A549 (cell line): ENCODE results near the gene MARK3. TPM values are rescaled to one million over a fixed set of nuclear protein-coding genes. Genes with fewer than 3 reads are reported as not detected.

Experiments
- ATAC-seq, 2 experiments: fragments of 200-7000 bp in 1 of 2; fragments of >200 bp in 1 of 2; cut with Nextera tagmentation in 1 of 2; cut with Tn5 transposase in 1 of 2; 3 replicates each; pipeline versions ENCODE4 v1.8.0 to v1.9.1; 2018 to 2020; ENCODE audit warnings: mild to moderate bottlenecking in 1 of 2, moderate library complexity in 1 of 2
- CTCF ChIA-PET: fragments of 300-600 bp; sonication (Branson Sonifier 250); formaldehyde crosslinking; extraction: SDS; loops from one replicate; lab custom pipeline; 2021; ENCODE audit warnings: antibody characterized with exemption, inconsistent platforms; lab: Yijun Ruan, JAX
- POLR2A ChIA-PET: fragments of 350-600 bp; formaldehyde crosslinking; extraction: SDS; loops from one replicate; lab custom pipeline; 2021; ENCODE audit warnings: antibody characterized with exemption, inconsistent platforms; lab: Yijun Ruan, JAX
- DNase-seq, 2 experiments: peaks; one replicate each; pipeline versions ENCODE4 v3.0.0 to v3.0.0-alpha.2; 2011 to 2016; ENCODE audit warnings: low read depth in 1 of 2, low spot score in 1 of 2
- FAIRE-seq: peaks from 2 replicates; lab custom pipeline; 2011; peaks lifted over from hg19 to GRCh38; lab: Jason Lieb, UNC
- H3K27ac ChIP-seq, 2 experiments: fragments of >200 bp; sonication (Bioruptor Twin); formaldehyde crosslinking; 3 replicates each; pipeline ENCODE4 v1.5.1; 2016 to 2017
- H3K4me1 ChIP-seq: fragments of >200 bp; sonication (Bioruptor Twin); formaldehyde crosslinking; 3 replicates; pipeline ENCODE4 v1.6.1; 2016
- H3K4me2 ChIP-seq: fragments of >200 bp; sonication (Bioruptor Twin); formaldehyde crosslinking; 3 replicates; pipeline ENCODE4 v1.6.1; 2016
- H3K4me3 ChIP-seq: fragments of >200 bp; sonication (Bioruptor Twin); formaldehyde crosslinking; 3 replicates; pipeline ENCODE4 v1.5.1; 2016
- H3K9me3 ChIP-seq: fragments of >200 bp; sonication (Bioruptor Twin); formaldehyde crosslinking; 3 replicates; pipeline ENCODE4 v1.6.1; 2016
- ATOH8 ChIP-seq: fragments of 250-450 bp; sonication (Bioruptor Pico); IDR thresholded peaks from 2 replicates; pipeline ENCODE4 v1.5.0; 2020; ENCODE audit warnings: low read depth, mild to moderate bottlenecking, moderate library complexity
- CBX2 ChIP-seq: fragments of 200-600 bp; sonication (generic); IDR thresholded peaks from 2 replicates; pipeline ENCODE4 v1.6.1; 2016; ENCODE audit warnings: low read depth, mild to moderate bottlenecking, borderline replicate concordance
- CHD4 ChIP-seq: fragments of 200-600 bp; sonication (generic); IDR thresholded peaks from 2 replicates; pipeline ENCODE4 v1.6.1; 2016; ENCODE audit warnings: antibody characterized with exemption, mild to moderate bottlenecking, borderline replicate concordance
- EHF ChIP-seq: fragments of 250-450 bp; sonication (Bioruptor Pico); IDR thresholded peaks from 2 replicates; pipeline ENCODE4 v1.5.0; 2020; ENCODE audit warnings: mild to moderate bottlenecking
- ESRRA ChIP-seq: fragments of 150-350 bp; IDR thresholded peaks from 2 replicates; pipeline ENCODE4 v1.6.1; 2014; ENCODE audit warnings: mild to moderate bottlenecking, low read length, borderline replicate concordance
- FOSB ChIP-seq: fragments of 250-450 bp; sonication (Bioruptor Pico); IDR thresholded peaks from 2 replicates; pipeline ENCODE4 v1.5.0; 2020; ENCODE audit warnings: mild to moderate bottlenecking, moderate library complexity
- FOSL2 ChIP-seq, 2 experiments: fragments of 450-650 bp in 1 of 2; fragments of >200 bp in 1 of 2; sonication (Bioruptor Twin) in 1 of 2; formaldehyde crosslinking; IDR thresholded peaks; 2 replicates each; pipeline versions ENCODE4 v1.5.0 to v1.6.1; 2016 to 2020; ENCODE audit warnings: mild to moderate bottlenecking in 1 of 2, moderate library complexity in 1 of 2
- HDAC2 ChIP-seq: fragments of 200-600 bp; sonication (generic); IDR thresholded peaks from 2 replicates; pipeline ENCODE4 v1.6.1; 2016
- HOXB13 ChIP-seq: fragments of 250-450 bp; sonication (Bioruptor Pico); IDR thresholded peaks from 2 replicates; pipeline ENCODE4 v1.5.0; 2020; ENCODE audit warnings: low read depth, mild to moderate bottlenecking, moderate library complexity
- HOXB5 ChIP-seq: fragments of 250-450 bp; sonication (Bioruptor Pico); IDR thresholded peaks from 2 replicates; pipeline ENCODE4 v1.5.0; 2020; ENCODE audit warnings: mild to moderate bottlenecking, moderate library complexity
- NR3C1 ChIP-seq: fragments of >200 bp; sonication (Bioruptor Twin); formaldehyde crosslinking; IDR thresholded peaks from 3 replicates; pipeline ENCODE4 v1.6.1; 2017
- PBX3 ChIP-seq: IDR thresholded peaks from 2 replicates; pipeline ENCODE4 v1.6.1; 2012
- POLR2A ChIP-seq: IDR thresholded peaks from 2 replicates; pipeline ENCODE4 v1.6.1; 2012; ENCODE audit warnings: mild to moderate bottlenecking, low read length
- POLR2AphosphoS2 ChIP-seq: conservative IDR thresholded peaks from 2 replicates; pipeline ENCODE4 v1.6.1; 2012; ENCODE audit warnings: low read length, improper control_type of control experiment, inconsistent platforms
- REST ChIP-seq: fragments of 200-600 bp; sonication (generic); IDR thresholded peaks from 2 replicates; pipeline ENCODE4 v1.6.1; 2016; ENCODE audit warnings: antibody characterized with exemption, mild to moderate bottlenecking, moderate library complexity
- RFX5 ChIP-seq: fragments of 450-650 bp; IDR thresholded peaks from 2 replicates; pipeline ENCODE4 v1.7.1; 2014; ENCODE audit warnings: antibody characterized with exemption, mild to moderate bottlenecking, moderate library complexity
- RNF2 ChIP-seq: fragments of 200-600 bp; sonication (generic); IDR thresholded peaks from 2 replicates; pipeline ENCODE4 v1.6.1; 2016; ENCODE audit warnings: low read depth, mild to moderate bottlenecking, antibody characterized with exemption, moderate library complexity, borderline replicate concordance
- SREBF2 ChIP-seq: fragments of 450-650 bp; IDR thresholded peaks from 2 replicates; pipeline ENCODE4 v1.6.1; 2014; ENCODE audit warnings: mild to moderate bottlenecking, moderate library complexity
- TFCP2L1 ChIP-seq: fragments of 250-450 bp; sonication (Bioruptor Pico); IDR thresholded peaks from 2 replicates; pipeline ENCODE4 v1.5.0; 2021; ENCODE audit warnings: mild to moderate bottlenecking
- USF2 ChIP-seq: fragments of 450-650 bp; IDR thresholded peaks from 2 replicates; pipeline ENCODE4 v1.6.1; 2014; ENCODE audit warnings: antibody characterized with exemption
- ZNF302 ChIP-seq: fragments of 250-450 bp; sonication (Bioruptor Pico); IDR thresholded peaks from 2 replicates; pipeline ENCODE4 v1.9.0; 2021; ENCODE audit warnings: inconsistent platforms, mild to moderate bottlenecking, moderate library complexity
- ZSCAN20 ChIP-seq: fragments of 250-450 bp; sonication (Bioruptor Pico); IDR thresholded peaks from 2 replicates; pipeline ENCODE4 v1.8.0; 2022; ENCODE audit warnings: mild to moderate bottlenecking, moderate library complexity
- WGBS: methylation state at CpG from one replicate; pipeline ENCODE4 v1.1.6; 2017; ENCODE audit errors: missing lambda C conversion rate; 5-methylcytosine and 5-hydroxymethylcytosine counted together
- polyA plus RNA-seq, 4 experiments: library from polyadenylated mRNA; depleted of rRNA in 3 of 4; stranded (reverse); fragments of >200 nt; fragmentation: RNase III in 1 of 4; extraction: RNeasy Plus Mini Kit Qiagen cat#74134 plus additional on column Dnase treatment in 1 of 4; gene quantifications; 2 replicates in 3 of 4; 3 replicates in 1 of 4; pipeline ENCODE4 v1.2.3, GENCODE V29; 2011 to 2017

MARK3 gene
- polyA plus RNA-seq, 2 of the 4 experiments (the other 2 are of a cell fraction) = 59.7 to 97.6 TPM

- Histone ChIP-seq H3K4me1 (peaks cover 4% of the 10 kb centered on the region; the same call in 1 of the 3 replicates), H3K4me2 (no peak overlapping the region), H3K9me3 (no peaks in the 10 kb centered on the region), H3K4me3 (no peak overlapping the region), H3K27ac (no peak overlapping the region)
- ATAC-seq (no peak), FAIRE-seq (no peak), DNase-seq (no peak)
- POLR2A ChIA-PET = no interaction called here
- CTCF ChIA-PET = interaction anchor here (1.3 to 1.4 kb wide), 2 partner anchors 15 to 57 kb away, joined by 3 to 7 read pairs; no protein-coding TSS in a partner anchor
- TF ChIP-seq POLR2AphosphoS2 = no peak
- WGBS = 67% methylated on average over 2 of the region's 2 CpGs
These were observed 65.2 kb downstream of the MARK3 start for GRCh38 chr14:103450416-103450815.

- ATAC-seq = no peak
- TF ChIP-seq RNF2 = no peak
- Histone ChIP-seq H3K4me3 (no peak overlapping the region), H3K4me1 (peaks cover 12% of the 10 kb centered on the region), H3K9me3 (no peaks in the 10 kb centered on the region), H3K4me2 (no peak overlapping the region), H3K27ac (no peak overlapping the region)
- DNase-seq = no peak
- ChIA-PET POLR2A (no interaction called here), CTCF (interaction anchor here (0.7 to 1.3 kb wide), 2 partner anchors 58 to 319 kb away, joined by 3 to 4 read pairs; no protein-coding TSS in a partner anchor)
- FAIRE-seq = peak; percentile 49
These were observed 66.2 kb downstream of the MARK3 start for GRCh38 chr14:103451401-103451800.

GRCh38 chr14:103453791-103454190 is 68.6 kb downstream of the MARK3 start:
- H3K27ac ChIP-seq = no peak overlapping the region
- no peaks in the 10 kb centered on the region for H3K9me3 ChIP-seq
- H3K4me3 ChIP-seq = no peak overlapping the region
- peaks cover 18% of the 10 kb centered on the region for H3K4me1 ChIP-seq
- TF ChIP-seq EHF (CRISPR knock-in tag) = no peak
- no peak for TF ChIP-seq HOXB5 (CRISPR knock-in tag)
- no peak for TF ChIP-seq POLR2A
- no peak for TF ChIP-seq ZNF302
- no peak overlapping the region for H3K4me2 ChIP-seq
- no peak for ATAC-seq
- FAIRE-seq = no peak
- CTCF ChIA-PET = interaction anchor here (0.6 to 1.6 kb wide), 4 partner anchors 8 to 65 kb away, joined by 3 read pairs; no protein-coding TSS in a partner anchor
- no peak for DNase-seq
- 97% methylated on average over 6 of the region's 6 CpGs for WGBS
- POLR2A ChIA-PET = no interaction called here

GRCh38 chr14:103456167-103456835 is 71.1 kb downstream of the MARK3 start:
- CTCF ChIA-PET = interaction anchor here (3.2 kb wide), 1 partner anchor 43 kb away, joined by 9 read pairs; no protein-coding TSS in a partner anchor
- Histone ChIP-seq H3K4me3 (no peak overlapping the region), H3K9me3 (no peaks in the 10 kb centered on the region), H3K27ac (peak overlapping the region in 1 of 2 experiments; percentile 8; a peak in 1 of 6 replicates), H3K4me1 (peaks cover 18% of the 10 kb centered on the region), H3K4me2 (peak overlapping the region; percentile 23; the same call in 2 of the 3 replicates)
- POLR2A ChIA-PET = no interaction called here
- DNase-seq = no peak
- WGBS = 78% methylated on average over 4 of the region's 4 CpGs
- no peak for FAIRE-seq
- ATAC-seq = peak; percentile 34 to 56; a peak in 3 of 6 replicates
- TF ChIP-seq HDAC2 (no peak), FOSB (CRISPR knock-in tag) (no peak), EHF (CRISPR knock-in tag) (no peak), PBX3 (no peak), POLR2A (no peak), RFX5 (no peak), USF2 (no peak), POLR2AphosphoS2 (no peak), CHD4 (no peak), CBX2 (no peak), HOXB13 (CRISPR knock-in tag) (no peak), ATOH8 (no peak), TFCP2L1 (CRISPR knock-in tag) (no peak), REST (no peak), ESRRA (no peak), SREBF2 (no peak), ZSCAN20 (no peak), FOSL2 (IDR thresholded peaks at IDR 0.05) (no peak), FOSL2 (CRISPR knock-in tag; IDR thresholded peaks at IDR 0.05) (no peak), NR3C1 (no peak)
- TF ChIP-seq, all 56 proteins: peak for 0
